Sigmoid colon (tissue), 4 donors: ENCODE data around the gene RNH1.

Source experiments
- CTCF ChIP-seq, 4 experiments: fragments of 450-650 bp in 3 of 4; fragments of 200-600 bp in 1 of 4; IDR thresholded peaks; one replicate each; pipeline ENCODE4 v1.5.1; 2016 to 2019; ENCODE audit warnings: antibody characterized with exemption in 4 of 4, mild to moderate bottlenecking in 3 of 4, moderate library complexity in 2 of 4
- EP300 ChIP-seq, 4 donors: sonication (generic); formaldehyde crosslinking; IDR thresholded peaks; one replicate each; pipeline ENCODE4 v1.6.1; 2017; ENCODE audit warnings: antibody characterized with exemption in 4 of 4
- POLR2A ChIP-seq, 2 donors: fragments of 450-650 bp; IDR thresholded peaks; one replicate each; pipeline ENCODE4 v1.6.1; 2016; ENCODE audit warnings: antibody characterized with exemption in 2 of 2, mild to moderate bottlenecking in 2 of 2, moderate library complexity in 2 of 2
- POLR2AphosphoS5 ChIP-seq, 4 donors: sonication (generic); formaldehyde crosslinking; IDR thresholded peaks; one replicate each; pipeline ENCODE4 v1.6.1; 2017; ENCODE audit warnings: antibody characterized with exemption in 4 of 4

GRCh38 chr11:468036-468435 lies 39.0 kb downstream of the RNH1 start:
- TF ChIP-seq CTCF (IDR thresholded peaks at IDR 0.05), result no peak
- TF ChIP-seq POLR2A (IDR thresholded peaks at IDR 0.05), result no peak
- TF ChIP-seq POLR2AphosphoS5 (IDR thresholded peaks at IDR 0.05), result no peak
- no peak for TF ChIP-seq EP300 (IDR thresholded peaks at IDR 0.05)
